Calu3 (cell line): ENCODE measurements around the gene CYP1B1. TPM values are rescaled to one million over a fixed set of nuclear protein-coding genes. Genes with fewer than 3 reads are reported as not detected.

Experiments
- BruUV-seq: library from RNA; stranded (reverse); fragments of 400-500 nt; replicated peaks from 2 replicates; lab custom pipeline; 2021; lab: Mats Ljungman, UMichigan
- CTCF ChIA-PET: fragments of 300-600 bp; sonication (Branson Sonifier 250); formaldehyde crosslinking; loops from one replicate; lab custom pipeline; 2022; ENCODE audit warnings: antibody characterized with exemption; lab: Charles Lee
- DNase-seq: peaks from one replicate; pipeline ENCODE4 v3.0.0; 2022
- H3K27ac Mint-ChIP-seq: one replicate; pipeline ENCODE4 v1.8.0; 2022; ENCODE audit warnings: mixed read lengths; ENCODE audit not compliant: unreplicated experiment
- H3K27me3 Mint-ChIP-seq: one replicate; pipeline ENCODE4 v1.8.0; 2022; ENCODE audit warnings: mixed read lengths; ENCODE audit not compliant: unreplicated experiment
- H3K36me3 Mint-ChIP-seq: one replicate; pipeline ENCODE4 v1.8.0; 2022; ENCODE audit warnings: mild to moderate bottlenecking, moderate library complexity, mixed read lengths; ENCODE audit not compliant: insufficient read depth, unreplicated experiment
- H3K4me1 Mint-ChIP-seq: one replicate; pipeline ENCODE4 v1.8.0; 2022; ENCODE audit warnings: mild to moderate bottlenecking, low read depth, mixed read lengths; ENCODE audit not compliant: unreplicated experiment
- H3K4me3 Mint-ChIP-seq: one replicate; pipeline ENCODE4 v1.8.0; 2022; ENCODE audit warnings: mild to moderate bottlenecking, low read depth, moderate library complexity, mixed read lengths; ENCODE audit not compliant: unreplicated experiment
- H3K9me3 Mint-ChIP-seq: one replicate; pipeline ENCODE4 v1.8.0; 2022; ENCODE audit warnings: low read depth, mixed read lengths; ENCODE audit not compliant: unreplicated experiment
- intact Hi-C: fragments of 100-400 bp; cut with micrococcal nuclease; formaldehyde crosslinking; loops from one replicate; pipeline ENCODE4 v1.10.0; 2022; ENCODE audit not compliant: unreplicated experiment
- total RNA-seq: library from RNA; stranded (reverse); gene quantifications from 2 replicates; pipeline ENCODE4 v1.2.3, GENCODE V29; 2022
- TF ChIP-seq, protein P1 (sequence below): fragments of 200-600 bp; IDR thresholded peaks from one replicate; pipeline ENCODE4 v1.8.0; 2022; ENCODE audit warnings: antibody characterized with exemption; ENCODE audit not compliant: unreplicated experiment

CYP1B1 gene
- total RNA-seq, 1 experiment from 2014 or later: 36.5 TPM

DNA sequence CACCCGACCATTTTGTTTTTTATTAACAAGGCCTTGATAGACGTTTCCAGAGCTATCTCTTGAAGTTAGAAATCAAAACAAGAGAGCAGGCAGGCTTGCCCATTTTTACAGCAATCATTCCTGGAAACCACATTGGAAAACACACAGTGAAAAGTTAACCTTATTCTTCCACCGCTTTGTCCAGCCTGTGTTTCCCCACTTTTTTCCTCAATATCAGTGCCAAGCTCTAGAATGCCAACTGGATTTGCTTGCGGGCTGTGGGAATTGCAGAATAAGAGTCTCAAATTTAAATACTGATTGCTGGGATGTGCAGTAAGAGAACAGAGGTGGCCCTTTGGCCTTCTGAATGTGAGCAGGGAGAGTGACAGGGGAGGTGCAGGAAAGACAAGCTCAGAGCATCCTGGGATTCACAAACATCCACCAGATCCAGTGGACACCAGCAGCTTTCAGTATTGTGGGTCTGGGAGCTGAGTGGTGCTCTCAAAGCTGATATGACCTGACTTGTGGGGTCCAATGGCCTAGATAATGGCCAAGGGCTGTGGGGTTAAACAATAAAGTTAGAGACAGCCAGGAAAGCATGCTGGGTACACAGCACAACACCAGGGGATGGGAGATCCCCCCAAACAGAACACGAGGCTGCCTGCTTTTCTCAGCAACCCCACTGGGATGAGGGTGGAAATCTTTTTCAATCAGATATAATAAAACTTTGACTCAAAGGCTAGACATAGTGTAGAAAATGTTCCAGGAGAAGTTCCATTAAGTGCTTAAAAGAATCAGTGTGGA, 15.5 kb downstream of the CYP1B1 start:
- Mint-ChIP-seq H3K27ac (no peak overlapping the region), H3K4me1 (peaks cover 30% of the 10 kb centered on the region), H3K36me3 (peaks cover 5% of the 10 kb centered on the region), H3K4me3 (no peak overlapping the region), H3K27me3 (no peaks in the 10 kb centered on the region), H3K9me3 (no peaks in the 10 kb centered on the region)
- CTCF ChIA-PET: no interaction called here
- BruUV-seq: no TSS peak
- TF ChIP-seq, protein P1, sequence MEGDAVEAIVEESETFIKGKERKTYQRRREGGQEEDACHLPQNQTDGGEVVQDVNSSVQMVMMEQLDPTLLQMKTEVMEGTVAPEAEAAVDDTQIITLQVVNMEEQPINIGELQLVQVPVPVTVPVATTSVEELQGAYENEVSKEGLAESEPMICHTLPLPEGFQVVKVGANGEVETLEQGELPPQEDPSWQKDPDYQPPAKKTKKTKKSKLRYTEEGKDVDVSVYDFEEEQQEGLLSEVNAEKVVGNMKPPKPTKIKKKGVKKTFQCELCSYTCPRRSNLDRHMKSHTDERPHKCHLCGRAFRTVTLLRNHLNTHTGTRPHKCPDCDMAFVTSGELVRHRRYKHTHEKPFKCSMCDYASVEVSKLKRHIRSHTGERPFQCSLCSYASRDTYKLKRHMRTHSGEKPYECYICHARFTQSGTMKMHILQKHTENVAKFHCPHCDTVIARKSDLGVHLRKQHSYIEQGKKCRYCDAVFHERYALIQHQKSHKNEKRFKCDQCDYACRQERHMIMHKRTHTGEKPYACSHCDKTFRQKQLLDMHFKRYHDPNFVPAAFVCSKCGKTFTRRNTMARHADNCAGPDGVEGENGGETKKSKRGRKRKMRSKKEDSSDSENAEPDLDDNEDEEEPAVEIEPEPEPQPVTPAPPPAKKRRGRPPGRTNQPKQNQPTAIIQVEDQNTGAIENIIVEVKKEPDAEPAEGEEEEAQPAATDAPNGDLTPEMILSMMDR: no peak
- DNase-seq: no peak
- intact Hi-C loops: no loop called here

- peaks cover 30% of the 10 kb centered on the region for H3K4me1 Mint-ChIP-seq
- BruUV-seq: no TSS peak
- H3K9me3 Mint-ChIP-seq: no peaks in the 10 kb centered on the region
- H3K27ac Mint-ChIP-seq: no peak overlapping the region
- intact Hi-C loops: no loop called here
- TF ChIP-seq, protein P1: no peak
- CTCF ChIA-PET: no interaction called here
- H3K27me3 Mint-ChIP-seq: no peaks in the 10 kb centered on the region
- DNase-seq: peak; percentile 35
- no peak overlapping the region for H3K4me3 Mint-ChIP-seq
- H3K36me3 Mint-ChIP-seq: peaks cover 5% of the 10 kb centered on the region
These were observed 18.1 kb downstream of the CYP1B1 start for GRCh38 chr2:38057651-38058410.

GRCh38 chr2:38056216-38056615, 19.7 kb downstream of the CYP1B1 start:
- Mint-ChIP-seq H3K4me3 (no peak overlapping the region), H3K36me3 (peaks cover 5% of the 10 kb centered on the region), H3K9me3 (no peaks in the 10 kb centered on the region), H3K4me1 (peaks cover 30% of the 10 kb centered on the region), H3K27me3 (no peaks in the 10 kb centered on the region), H3K27ac (no peak overlapping the region)
- CTCF ChIA-PET: no interaction called here
- no peak for DNase-seq
- no TSS peak for BruUV-seq
- TF ChIP-seq, protein P1: no peak
- intact Hi-C loops: no loop called here

DNA sequence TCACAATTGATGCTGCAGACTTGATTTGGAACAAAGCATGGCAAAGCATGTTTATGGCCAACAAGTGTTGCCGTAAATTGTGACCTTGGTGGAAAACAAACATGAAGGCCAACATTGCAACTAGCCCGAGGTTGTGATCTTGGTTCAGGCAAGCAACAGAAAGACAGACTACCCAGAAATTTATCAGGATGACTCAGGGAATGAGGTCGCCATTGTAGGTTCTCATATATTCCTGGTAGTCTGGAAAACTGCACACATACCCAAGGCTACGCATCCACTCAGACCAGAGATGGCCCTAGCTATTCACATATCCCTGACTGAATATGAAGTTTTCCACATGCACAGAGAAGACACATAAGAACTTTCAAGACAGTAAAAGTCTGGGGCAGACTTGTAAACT, 30.1 kb downstream of the CYP1B1 start:
- intact Hi-C loops: no loop called here
- no peak overlapping the region for H3K27ac Mint-ChIP-seq
- no peaks in the 10 kb centered on the region for H3K4me1 Mint-ChIP-seq
- no peaks in the 10 kb centered on the region for H3K27me3 Mint-ChIP-seq
- DNase-seq: no peak
- no TSS peak for BruUV-seq
- no peaks in the 10 kb centered on the region for H3K36me3 Mint-ChIP-seq
- TF ChIP-seq, protein P1: no peak
- CTCF ChIA-PET: no interaction called here
- H3K4me3 Mint-ChIP-seq: no peak overlapping the region
- no peaks in the 10 kb centered on the region for H3K9me3 Mint-ChIP-seq
